NT2/D1 (cell line): ENCODE measurements around the gene HLF.

Experiments
- SUZ12 ChIP-seq: IDR thresholded peaks from 2 replicates; pipeline ENCODE4 v1.6.1; 2011; ENCODE audit not compliant: insufficient read length, insufficient read depth; ENCODE audit errors: extremely low read depth
- ZNF274 ChIP-seq: IDR thresholded peaks from 2 replicates; pipeline ENCODE4 v1.6.1; 2011; ENCODE audit warnings: mild to moderate bottlenecking, low read depth, low read length

DNA sequence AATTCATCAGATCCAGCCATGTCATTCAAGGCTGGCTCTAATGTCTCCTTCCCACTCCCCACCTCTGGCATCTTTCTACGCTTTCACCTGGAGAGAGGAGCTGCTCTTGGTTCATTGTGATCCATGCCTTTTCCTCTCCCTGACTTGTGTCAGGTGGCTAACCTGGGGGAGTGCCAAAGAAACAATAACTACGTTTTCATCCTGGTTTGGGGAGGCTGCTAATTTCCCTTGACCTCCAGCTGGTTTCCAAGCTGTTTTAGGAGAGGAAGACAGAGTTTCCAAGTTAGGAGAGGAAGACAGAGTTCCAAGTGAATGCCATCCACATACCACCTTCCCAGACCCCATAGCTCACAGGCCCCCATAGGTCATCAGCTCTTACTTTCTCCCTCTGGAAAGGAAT lies 40.0 kb upstream of the HLF start:
- TF ChIP-seq SUZ12 (no peak), ZNF274 (no peak)
